LNCAP (cell line): Measurements from ENCODE around the gene KLF7.

ENCODE experiments used
- CTCF ChIP-seq: fragments of 450-650 bp; IDR thresholded peaks from 2 replicates; pipeline ENCODE4 v1.5.1; 2017; ENCODE audit warnings: mild to moderate bottlenecking

KLF7 gene

GRCh38 chr2:207049122-207049521, 116.6 kb downstream of the KLF7 start:
- TF ChIP-seq CTCF = no peak

DNA sequence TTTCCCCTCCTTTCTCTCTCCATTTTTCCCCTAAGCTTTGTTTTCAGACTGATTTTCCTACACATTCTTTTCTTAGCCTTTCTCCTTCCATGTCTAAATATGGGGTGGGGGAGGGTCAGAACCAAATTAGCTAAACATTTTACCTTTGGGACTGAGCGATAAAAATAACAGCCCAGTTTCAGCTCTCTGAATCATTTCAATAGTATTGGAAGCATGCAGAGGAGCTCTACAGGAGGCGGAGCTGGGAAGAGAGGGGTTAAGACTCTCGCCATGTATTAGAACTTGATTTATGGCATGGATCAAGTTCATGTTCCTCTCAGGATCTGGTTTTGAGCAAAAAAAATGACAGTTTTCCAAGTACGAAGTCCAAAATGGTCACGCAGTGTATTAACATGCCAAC, 117.3 kb downstream of the KLF7 start:
- no peak for TF ChIP-seq CTCF

- TF ChIP-seq CTCF = no peak
Measured at GRCh38 chr2:207046724-207047123, 119.0 kb downstream of the KLF7 start.

DNA sequence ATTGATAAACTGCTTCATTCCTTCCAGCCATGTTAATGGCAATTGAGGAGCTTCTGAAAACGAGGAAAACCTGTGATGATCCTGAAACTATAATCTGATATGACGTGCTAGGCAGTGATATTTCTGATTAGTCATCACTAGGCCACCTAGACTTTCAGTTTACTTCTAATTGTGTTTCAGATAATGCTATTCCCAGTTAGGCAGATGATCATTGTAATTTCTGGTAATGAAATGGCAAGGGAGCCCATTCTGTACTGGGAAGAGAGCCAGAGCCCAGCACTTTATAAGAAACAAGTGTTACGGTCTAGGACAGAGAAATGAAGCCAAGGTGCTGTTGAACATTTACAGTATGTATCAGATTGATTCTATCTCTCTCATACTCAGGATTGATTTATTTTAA, 120.2 kb downstream of the KLF7 start:
- TF ChIP-seq CTCF = no peak

GRCh38 chr2:207044379-207045362, 121.1 kb downstream of the KLF7 start:
- no peak for TF ChIP-seq CTCF

DNA sequence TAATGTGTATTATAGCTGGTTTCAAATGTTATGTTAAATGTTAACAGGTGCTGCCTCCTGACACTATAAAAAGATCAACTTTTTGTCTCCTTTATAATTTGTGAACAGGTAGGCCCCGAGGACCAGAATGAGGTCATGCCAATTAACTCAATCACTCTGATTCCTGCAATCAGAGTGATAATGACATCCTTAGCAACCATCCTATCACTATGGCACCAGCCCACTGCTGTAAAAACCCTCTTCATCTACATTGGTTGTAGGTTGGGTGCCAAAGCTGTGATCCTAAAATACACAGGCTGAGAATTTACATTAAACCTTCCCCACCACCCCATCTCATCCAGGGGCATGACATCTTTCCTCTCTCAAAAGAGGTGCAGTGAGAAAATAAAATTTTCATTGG, 122.9 kb downstream of the KLF7 start:
- no peak for TF ChIP-seq CTCF

GRCh38 chr2:207041786-207042554, 123.8 kb downstream of the KLF7 start:
- TF ChIP-seq CTCF = no peak
